Fibroblast of the conjunctiva (primary cell): ENCODE results near the gene PDCD4.
A peak's percentile ranks its signal among the peaks of the same experiment; 100 is the strongest.

Experiments
- DNase-seq: peaks from one replicate; pipeline ENCODE4 v3.0.0-alpha.2; 2010; ENCODE audit warnings: low read depth

Gene PDCD4

DNA sequence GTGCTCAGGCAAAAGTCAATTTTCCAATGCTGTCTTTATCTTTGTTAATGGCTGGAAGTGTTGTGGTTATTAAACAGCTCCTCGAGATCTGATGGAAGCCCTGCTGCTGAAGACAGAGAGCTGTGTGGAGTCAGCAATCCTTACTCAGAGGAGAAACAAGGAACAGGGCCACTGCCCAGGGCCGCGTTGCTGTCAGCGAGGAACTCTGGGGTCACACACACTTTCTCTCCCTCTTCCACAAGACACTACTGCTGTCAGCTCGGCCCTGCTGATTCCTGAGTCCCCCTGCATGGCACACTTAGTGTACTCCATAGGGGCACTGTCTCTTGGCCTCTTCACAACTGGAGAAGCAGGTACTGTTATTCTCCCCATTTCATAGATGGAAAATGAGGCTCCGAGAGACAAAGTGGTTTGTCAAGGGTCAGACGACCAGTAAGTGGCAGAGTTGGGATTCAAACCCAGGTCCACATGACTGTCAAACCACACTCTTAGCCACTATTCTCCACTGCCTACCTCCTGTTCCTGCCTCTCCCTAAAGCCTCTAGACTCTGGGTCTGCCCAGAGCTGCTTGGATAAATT is 29.3 kb upstream of the PDCD4 start:
- no peak for DNase-seq

DNA sequence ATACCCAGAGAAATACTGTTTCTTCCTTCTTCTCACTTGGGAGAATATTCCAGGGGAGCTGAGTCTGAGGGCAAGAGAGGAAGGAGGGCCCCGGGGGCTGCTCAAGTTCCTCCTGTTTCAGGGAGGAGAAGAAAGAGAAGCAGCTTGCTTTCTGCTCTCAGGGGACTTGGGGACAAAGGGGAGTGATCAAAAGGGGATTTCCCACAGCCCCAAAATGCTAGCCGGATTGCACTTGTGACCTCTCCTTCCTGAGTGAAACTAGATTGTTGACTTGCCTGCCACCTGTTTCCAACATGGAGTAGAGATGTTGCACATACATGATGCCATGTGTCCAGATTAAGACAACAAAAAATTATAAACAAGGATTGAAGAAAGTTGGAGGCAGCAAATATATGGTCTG is 28.7 kb upstream of the PDCD4 start:
- DNase-seq = no peak

DNA sequence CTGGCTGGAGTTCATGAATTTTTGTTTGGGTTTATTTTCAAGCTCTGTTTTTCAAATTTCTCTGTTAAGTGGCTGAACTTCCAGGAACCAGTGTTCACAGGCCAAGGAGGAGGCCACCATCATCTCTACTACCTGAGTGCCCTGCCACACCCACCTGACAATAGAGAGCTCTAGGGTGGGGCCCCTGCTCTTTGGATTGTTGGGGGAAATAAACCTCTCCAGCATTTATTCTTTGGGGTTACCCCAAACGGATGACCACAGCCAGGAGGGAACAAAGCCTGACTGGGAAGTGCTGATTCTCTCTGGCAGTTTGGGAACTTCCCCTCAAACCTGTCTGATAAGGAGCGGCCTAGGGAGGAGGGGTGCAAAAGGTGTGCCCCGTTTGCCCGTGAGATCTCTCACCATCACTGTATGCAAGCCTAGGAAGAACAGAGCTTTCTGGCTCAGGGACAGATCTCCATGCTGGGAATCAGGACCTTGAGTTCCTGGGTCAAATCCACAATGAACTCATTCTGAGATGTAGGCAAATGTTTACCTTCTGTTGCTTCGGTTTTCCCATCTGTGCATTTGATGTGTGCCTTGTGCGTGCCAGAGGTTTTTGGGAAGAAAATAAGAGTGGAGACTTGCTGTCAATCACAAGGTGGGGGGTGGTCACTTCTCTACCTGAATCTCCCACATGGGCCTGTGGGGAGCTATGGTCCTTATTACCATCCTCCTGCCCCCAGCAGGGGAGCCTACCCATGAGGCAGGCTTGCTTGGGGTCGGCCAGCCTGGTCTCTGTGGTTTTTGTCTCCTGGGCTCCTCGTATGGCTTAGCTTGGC is 27.7 kb upstream of the PDCD4 start:
- no peak for DNase-seq

DNA sequence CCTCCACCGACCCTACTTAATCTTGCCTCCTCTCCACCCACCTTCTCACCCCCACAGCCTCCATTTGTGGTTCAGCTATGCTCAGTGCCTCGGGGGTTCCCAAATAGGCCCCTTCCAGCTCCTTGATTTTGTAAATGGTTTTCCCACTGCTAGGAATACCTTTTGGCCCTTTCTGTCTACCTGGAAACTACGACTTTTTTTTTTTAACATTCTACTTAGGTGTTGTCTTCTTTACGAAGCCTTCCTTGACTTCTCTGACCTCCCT is 27.2 kb upstream of the PDCD4 start:
- DNase-seq = no peak

DNA sequence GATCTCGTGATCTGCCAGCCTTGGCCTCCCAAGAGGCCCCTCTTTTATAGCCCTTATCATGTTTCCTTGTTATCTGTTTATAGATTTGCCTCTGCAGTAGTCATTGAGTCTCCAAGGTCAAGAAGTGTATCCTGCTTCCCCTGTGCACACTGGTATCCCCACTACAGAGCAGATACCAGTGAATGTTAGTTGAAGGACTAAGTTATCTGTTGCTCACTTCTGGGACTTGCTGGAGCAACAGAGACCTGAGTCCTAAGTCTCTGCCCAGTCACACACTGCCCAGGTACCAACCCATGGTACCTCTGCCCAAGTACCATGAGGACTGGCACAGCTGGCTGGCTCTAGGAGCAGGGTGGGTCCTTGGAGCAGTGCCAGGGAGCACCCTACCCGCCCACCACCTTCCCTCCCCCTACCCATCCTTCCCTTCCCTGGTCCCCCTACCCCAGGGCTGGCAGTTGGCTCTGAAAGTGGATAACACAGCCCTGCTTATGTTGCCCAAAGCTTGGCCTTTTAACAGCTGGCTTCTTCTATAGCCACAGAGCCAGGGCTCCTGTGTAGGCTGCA is 26.5 kb upstream of the PDCD4 start:
- no peak for DNase-seq

DNA sequence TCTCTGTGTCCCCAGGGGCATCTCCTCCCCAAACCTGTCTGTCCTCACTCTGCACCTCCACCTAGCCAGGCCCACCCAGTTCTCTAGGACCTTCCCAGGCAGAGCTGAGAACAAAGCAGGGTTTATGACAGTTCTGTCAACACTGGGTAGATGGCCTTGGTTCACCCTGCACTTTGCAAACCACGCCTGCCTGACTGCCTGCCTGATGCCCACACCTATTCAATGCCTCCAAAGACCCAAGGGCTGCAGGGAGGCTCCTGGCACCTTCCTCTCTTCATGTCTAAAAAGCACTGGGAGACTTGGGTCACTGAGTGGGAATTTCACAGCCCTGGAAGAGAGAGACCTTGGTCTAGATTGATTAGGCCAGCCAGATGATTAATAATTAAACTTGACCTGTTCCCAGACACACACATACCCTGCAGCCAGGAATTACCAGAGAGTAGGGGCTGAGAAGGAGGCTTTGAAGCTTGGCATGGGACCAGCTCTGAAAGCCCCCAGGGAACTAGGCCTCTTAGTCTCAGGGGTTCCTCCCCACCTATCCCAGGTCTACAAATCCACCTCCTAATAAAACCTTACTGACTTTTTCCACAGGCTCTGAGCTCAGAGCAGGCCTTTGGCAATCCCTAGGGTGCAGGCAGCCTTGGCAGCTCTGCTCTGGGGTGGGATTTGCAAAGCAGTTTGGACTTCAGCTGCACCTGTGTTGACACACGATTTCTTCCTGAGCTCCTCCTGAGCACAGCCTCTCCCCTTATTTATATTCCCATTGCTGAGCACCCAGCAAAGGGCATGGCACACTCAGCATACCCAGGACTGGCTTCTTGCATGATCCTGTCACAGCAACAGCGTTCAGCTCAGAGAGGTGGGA is 25.7 kb upstream of the PDCD4 start:
- no peak for DNase-seq

DNA sequence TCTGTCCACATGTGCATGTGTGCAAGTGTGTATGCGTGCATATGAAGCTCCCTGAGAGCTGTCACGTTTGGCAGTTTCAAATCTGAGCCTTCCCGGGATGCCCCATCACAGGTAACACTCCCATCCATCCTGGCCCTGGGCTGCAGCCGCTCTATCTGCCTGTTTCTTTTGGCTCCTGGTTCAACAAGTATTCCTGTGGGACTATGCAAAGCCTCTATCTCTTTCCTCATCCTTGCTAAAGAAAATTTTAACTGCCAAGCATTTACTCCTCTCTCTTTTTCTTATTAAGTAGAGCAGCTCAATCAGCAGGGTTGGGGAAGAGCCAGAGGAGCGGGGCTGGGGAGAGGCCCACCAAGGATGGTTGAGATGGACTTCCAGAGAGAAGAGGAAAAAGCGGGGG is 24.4 kb upstream of the PDCD4 start:
- no peak for DNase-seq

DNA sequence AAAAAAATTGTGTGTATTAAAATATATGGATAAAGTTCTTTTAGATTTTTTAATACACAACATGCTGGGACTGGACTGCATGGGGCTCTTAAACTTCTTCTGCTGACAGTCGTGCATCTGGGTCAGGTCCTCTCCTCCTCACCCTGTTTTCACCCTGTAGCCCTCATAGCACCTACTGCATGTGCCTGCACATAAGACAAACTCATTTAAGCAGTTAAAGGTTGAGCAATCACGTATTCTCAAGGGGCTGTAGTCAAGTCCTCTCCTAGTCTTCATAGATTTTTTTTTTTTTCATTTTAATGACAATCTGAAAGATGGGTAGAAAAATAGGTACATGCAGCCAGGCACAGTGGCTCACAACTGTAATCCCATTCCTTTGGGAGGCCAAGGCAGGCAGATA is 23.6 kb upstream of the PDCD4 start:
- DNase-seq = no peak

DNA sequence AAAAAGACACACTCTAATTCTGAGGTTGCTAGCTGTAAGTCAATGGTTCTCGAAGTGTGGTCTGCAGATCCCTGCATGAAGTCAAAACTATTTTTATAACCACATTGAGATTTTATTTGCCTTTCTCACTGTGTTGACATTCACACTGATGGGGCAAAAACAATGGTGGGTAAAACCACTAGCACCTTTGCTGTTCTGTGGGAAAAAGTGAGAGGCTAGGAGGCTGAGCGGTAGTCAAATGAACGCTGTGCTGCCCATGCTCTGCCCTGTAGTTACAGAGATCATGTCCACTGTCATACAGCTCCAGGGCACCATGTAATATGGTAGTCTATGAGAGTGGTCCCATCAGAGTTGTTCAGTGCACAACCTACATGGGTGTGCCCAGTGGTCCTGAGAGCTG is 21.6 kb upstream of the PDCD4 start:
- no peak for DNase-seq

DNA sequence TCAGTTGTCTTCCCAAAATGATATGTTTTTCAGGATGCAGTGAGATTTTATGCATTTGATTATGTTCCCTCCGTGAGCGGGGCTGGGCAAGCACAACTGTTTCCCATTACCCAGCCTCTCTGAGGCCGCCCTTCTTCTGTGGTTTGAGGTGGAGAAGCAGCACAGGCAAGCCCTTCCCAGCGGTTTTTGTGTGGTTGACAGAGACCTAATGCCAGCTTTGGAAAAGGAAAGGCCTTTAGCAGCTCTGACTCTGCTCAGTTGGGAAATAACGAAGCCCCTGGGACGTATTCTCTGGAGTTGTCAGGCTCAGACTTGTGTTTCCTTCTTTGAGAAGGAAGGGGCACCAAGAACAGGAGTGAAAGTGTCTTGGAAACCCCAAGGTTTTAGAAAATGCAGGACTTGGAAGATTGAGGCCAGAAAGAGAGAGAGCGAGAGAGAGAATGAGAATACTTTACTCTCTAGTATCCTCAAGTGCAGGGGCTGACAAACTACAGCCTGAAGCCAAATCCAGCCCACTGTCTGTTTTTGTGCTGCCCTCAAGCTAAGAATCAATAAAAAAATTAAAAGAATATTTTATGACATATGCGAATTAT is 20.6 kb upstream of the PDCD4 start:
- no peak for DNase-seq

DNA sequence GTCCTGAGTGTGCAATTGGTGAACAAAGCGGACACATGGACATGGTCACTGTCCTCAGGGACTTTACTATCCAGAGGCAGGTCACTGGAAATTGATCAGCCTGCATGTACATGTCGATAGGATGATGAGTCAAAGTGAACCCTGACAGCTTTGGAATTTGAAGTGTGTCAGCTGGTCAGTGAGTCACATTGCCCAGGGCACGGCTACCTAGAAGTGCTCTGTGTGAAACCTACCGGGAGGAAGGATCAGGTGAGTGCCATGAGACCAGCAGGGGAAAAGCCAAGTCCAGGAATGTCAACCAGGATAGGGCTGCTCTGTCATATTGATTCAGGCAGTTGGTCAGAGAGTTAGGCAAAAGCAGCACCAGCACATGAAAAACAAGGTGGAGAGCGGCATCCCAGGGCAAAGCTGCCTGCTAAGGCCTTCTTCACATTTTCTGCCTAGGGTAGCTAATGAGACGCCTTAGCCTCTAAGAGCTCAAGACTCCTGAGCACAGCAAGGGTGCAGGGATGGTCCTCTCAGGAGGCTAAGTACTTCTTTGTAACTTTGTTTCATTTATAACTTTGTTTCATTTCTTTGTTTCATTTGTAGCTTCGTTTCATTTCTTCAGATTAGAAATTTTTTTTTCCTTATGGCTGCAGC is 19.4 kb upstream of the PDCD4 start:
- DNase-seq = no peak

DNA sequence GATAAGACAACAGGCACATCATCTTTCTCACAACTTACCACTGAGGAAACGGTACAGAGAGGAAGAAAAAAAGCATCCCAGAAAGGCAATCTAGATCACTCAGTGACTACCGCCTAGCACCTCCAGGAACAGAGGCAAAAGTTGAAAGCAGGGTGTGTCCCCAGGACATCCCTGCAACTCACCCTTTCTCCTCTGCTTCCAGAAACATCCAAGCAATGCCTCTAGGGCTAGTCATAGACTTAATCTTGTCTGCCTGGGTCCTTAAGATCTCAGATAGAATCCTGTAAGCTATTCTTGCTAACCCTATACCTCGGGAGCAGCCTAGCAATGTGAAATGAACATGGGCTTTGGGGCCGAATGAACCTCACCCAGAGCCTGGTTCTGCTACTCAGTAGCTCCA is 18.8 kb upstream of the PDCD4 start:
- no peak for DNase-seq

DNA sequence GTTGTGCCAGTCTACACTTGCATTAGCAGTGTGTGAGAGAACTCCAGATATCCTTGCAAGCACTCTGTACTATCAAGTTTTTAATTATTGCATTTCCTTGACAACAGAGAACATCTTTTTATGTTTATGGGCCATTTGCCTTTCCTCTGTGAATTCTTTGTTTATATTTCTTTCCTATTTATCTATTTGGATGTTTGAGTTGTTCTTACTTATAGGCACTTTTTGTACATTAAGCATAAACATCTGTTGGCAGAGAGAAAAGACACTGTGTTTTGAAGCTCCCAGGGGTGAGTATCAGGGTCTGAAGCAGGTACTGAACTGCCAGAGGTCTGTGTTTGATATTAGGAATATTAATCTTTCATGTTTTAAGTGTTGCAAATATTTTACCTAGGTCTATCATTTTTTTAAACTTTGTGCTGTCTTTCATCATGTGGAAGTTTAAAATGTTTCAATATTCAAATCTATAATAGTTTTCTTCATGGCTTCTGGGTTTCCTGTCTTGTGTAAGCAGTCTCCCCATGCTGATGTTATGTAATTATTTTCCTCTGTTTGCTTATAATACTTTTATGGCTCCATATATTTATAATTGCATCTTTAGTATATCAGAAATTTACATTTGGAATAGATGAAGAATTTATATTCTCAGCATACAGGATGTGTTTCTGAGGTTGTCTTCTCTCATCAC is 17.7 kb upstream of the PDCD4 start:
- no peak for DNase-seq

DNA sequence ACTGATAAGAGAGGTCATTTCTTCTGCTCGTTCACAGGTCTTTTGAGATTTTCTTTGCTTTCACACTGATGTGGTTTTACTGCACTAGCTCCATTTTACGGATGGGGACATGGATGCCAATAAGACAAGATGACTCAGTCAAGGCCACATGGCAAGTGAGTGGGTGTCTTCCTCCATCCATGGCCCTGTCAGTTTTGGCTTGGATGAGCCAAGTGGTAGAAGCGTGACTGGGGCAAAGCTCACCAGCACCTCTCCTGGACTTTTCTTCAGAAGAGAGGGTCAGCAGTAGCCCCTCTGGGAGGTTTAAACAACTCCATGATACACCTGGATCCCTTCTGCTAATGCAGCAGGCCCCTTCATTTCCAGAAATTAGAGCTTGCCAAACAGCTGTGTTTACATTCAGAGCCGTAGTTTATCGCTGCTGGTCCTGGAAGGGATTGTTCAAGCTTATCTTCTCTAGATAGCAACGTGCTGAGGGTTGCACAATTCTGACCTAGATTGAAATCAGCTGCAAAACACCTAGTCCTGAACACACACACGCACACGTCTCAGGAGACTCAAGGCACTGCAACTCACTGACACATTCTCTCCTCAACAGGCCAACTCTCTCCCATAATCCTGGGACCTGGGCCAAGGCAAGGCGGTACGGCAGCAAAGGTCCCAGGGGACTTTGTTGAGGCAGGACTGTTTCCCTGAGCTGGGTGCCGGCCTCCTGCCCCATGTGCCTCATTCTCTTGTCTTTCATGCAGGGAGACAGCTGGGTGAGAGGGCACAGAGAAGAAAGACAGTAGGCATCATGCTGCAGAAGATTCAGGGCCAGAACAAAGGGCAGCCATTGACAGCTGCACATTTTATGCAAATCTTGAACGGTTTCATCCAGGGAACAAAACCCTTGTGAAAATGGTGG is 14.2 kb upstream of the PDCD4 start:
- no peak for DNase-seq

DNA sequence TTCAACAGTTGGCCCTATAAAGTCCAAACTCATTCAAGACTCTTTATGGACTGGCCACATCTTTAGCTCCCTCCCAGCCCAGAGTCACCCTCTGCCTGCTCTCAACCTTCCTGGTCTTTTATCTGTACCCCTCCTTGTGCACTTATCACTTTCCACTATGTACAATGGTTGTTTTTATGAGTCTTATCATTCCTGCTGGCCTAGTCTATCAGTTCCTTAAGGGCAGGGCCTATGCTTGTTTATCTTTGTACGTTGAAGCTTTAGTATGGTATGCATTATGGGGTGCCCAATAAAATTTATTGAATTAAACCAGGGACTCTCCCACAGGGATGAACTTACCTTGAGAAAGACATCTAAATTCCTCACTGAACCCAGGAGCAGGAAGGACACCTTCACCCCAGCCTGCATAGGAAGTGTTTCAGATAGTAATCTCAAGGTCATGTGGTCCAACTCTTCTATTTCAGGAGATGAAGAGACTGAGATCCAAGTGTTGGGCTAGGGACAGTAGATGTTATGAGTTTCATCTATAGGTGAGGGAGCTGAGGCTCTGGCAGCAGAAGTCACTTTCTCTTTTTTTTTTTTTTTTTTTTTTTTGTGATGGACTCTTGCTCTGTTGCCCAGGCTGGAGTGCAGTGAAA is 13.3 kb upstream of the PDCD4 start:
- no peak for DNase-seq

DNA sequence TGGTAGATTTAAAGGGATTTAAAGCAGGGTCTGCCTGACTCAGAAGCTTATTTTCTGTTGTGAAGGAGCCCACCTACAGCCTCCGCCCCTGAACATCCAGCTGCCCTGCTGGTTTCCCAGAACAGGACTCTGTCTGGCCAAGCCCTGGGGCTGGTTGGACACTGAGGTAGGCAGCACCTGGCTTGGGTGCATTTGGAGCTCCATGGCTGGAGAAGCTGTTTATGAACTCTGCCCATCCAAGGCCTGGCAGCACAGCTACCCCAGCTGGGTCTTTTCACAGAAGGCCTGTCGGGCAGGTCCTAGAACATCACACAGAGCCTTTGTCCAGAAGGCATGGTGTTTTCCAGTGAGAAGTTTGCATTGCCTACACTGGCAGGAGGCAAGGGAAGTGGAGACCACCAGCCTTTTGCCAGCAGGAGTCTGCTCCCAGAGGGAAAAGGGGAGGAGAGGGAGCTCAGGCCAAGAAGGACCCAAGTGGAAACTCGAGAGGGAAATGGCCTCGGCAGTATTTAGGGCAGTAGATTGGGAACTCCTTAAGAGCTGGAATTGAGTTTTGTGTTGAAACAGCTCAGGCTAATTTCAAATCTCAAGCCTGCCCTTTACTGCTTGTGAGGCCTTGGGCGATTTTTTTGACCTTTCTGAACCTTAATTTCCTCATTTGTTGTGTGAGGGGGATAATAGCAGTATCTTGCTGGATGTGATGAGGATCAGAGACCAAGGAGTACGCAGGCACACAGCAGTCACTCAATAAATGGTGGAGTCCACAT is 12.3 kb upstream of the PDCD4 start:
- DNase-seq = no peak

DNA sequence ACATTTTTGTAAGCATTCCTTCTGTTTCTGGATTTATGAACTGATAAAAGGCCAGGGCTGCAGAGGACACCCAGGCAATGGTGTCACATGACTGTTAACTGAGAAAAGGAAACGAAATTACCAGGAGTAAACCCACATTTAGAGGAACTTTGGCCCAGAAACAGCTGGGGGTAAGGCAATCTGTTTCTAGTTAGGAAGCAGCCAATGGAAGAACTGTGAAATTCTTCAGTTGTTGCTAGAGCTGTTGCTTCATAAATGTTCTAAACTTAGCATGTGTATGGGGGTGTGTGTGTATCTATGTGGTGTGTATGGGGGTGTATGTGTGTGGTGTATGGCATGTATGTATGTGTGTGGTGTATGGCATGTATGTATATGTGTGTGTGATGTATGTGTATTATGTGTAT is 11.8 kb upstream of the PDCD4 start:
- peak; percentile 90 for DNase-seq

DNA sequence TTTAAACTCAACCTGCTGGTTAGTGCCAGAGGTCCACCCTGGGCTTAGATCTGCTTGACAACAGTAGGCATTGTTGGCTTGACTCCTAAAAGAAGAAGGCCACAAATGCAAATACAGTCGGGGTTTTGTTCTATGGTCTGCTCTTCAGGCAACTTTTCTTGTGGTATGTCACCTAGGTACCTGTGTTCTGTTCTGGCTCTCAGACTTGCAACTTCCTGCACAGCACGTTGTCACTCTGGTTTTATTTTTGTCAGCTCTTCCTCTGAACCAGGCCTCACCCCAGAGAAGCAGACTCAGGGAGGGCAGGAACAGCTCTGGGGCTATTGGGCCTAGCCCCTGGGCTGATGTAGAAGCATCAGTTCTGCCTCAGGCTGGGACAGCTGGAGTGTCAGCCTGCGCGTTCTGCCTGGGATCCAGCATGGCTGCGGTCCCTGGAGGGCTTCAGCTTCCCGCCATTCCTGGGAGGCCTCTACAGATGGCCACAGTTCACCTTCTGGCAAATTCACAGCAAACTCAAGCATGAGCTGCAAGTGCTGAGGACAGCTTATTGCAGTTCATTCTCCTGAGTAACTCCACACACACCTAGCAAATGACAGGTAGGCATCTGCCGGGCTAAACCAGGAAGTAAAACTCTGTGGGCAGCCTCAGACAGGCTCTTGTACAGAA is 11.0 kb upstream of the PDCD4 start:
- DNase-seq = no peak

DNA sequence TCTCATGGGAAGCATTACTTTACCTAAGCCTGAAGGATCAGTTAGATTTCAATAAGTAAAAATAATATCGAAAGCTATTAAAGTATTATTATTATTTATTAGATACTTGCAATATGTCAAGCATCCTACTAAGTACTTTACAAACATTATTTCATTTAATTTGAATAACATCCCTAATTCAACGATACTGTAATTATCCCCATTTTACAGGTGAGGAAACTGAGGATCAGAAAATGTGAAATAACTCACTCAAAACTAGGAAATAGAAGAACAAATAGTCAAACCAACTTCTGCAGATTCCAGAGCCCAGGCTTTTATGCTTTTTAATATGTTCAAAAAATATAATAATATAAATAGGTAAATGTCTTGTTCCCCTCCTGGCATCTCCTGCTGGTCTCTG is 10.3 kb upstream of the PDCD4 start:
- DNase-seq = no peak
